Measurements from ENCODE around the gene RGS16.

DNA sequence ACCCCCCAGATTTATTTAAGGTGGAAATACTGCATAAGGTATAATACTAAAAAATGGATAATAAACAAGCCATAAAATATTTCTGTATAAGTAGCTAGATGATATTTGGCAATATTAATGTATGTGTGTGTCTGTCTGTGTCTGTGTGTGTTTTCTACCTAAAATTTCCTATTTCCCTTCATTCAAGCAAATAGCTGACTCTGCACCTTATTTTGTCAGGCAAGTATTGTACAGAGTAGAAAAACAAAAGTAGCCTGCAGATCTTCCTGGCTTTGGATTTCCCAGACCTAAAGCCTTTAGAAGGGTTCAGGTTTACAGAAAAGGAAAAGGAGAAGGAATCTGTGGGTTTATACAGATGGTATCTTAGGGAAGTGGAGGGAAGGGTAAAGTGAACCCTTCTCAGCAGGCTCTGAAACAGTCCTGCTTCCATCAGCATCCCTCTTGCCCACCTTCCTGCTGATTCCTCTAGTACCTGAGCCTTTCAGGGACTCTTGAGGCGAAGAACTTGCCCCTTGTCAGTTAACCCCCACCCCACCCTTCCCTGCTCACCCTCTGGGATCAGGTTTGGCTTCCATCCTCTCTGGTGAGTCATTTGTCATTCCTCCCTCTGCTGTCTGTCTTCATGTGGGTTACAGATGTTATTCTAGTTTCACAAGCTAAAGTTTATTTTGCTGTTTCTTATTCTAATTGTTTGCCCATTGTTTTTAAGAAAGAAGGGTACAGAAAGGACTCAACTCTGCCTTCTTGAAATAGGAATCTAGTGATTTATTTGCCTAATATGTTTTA, 21.7 kb upstream of the RGS16 start:
- TF ChIP-seq, protein P1, sequence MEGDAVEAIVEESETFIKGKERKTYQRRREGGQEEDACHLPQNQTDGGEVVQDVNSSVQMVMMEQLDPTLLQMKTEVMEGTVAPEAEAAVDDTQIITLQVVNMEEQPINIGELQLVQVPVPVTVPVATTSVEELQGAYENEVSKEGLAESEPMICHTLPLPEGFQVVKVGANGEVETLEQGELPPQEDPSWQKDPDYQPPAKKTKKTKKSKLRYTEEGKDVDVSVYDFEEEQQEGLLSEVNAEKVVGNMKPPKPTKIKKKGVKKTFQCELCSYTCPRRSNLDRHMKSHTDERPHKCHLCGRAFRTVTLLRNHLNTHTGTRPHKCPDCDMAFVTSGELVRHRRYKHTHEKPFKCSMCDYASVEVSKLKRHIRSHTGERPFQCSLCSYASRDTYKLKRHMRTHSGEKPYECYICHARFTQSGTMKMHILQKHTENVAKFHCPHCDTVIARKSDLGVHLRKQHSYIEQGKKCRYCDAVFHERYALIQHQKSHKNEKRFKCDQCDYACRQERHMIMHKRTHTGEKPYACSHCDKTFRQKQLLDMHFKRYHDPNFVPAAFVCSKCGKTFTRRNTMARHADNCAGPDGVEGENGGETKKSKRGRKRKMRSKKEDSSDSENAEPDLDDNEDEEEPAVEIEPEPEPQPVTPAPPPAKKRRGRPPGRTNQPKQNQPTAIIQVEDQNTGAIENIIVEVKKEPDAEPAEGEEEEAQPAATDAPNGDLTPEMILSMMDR (IDR thresholded peaks at IDR 0.05), result no peak
- no peak for TF ChIP-seq POLR2A (IDR thresholded peaks at IDR 0.05)
